GM19452 (cell line): ENCODE data around the gene POLD4.

Source experiments
- ATAC-seq: cut with Tn5 transposase; IDR thresholded peaks from one replicate; pipeline ENCODE4 v1.9.1; 2021; ENCODE audit not compliant: unreplicated experiment

Gene POLD4

GRCh38 chr11:67389477-67389876 lies 36.1 kb upstream of the POLD4 start:
- ATAC-seq, result no peak

- no peak for ATAC-seq
These were observed 34.2 kb upstream of the POLD4 start for GRCh38 chr11:67387518-67387917.

DNA sequence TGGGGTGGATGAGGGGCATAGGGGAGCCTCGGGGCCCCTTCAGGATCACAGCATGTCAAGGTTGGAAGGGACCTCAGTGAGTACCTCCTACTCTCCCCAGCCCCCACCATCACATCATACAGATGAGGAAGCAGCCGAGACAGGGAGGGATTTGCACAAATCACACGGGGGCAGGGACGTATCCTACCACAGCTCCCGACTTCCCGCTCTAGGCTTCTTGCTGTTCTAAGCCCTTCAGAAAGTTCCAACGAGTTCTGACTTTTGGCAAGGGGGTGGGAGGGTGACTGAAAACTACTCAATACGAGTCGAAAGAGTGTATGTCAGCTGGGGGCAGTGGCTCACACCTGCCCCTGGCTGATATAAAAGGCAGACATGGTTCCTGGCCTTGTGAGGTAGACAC lies 33.7 kb upstream of the POLD4 start:
- no peak for ATAC-seq

- ATAC-seq, result no peak
These were observed 31.6 kb upstream of the POLD4 start for GRCh38 chr11:67384851-67385366.

GRCh38 chr11:67382276-67383136 lies 29.2 kb upstream of the POLD4 start:
- ATAC-seq, result no peak

- ATAC-seq, result no peak
These were observed 28.1 kb upstream of the POLD4 start for GRCh38 chr11:67381244-67381972.

- no peak for ATAC-seq
These were observed 26.0 kb upstream of the POLD4 start for GRCh38 chr11:67379061-67380058.

DNA sequence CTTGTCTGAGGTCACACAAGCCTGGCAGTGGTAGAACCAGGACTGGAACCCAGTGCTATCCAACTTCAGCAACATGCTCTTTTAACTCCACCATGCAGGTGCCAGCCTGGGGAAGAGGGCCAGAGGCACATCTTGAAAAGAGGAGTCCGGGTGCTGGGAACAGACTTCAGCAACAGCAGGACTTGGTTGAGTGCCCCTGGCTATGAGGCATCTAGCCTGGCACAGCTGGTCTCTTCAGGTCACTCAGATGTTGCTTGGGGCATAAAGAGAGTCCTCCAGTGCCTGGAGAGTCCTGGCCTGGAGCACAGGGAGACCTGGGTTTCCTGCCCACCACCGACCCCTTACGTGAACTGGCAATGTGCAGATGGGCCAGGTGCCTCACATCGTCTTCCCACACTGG lies 25.2 kb upstream of the POLD4 start:
- no peak for ATAC-seq

DNA sequence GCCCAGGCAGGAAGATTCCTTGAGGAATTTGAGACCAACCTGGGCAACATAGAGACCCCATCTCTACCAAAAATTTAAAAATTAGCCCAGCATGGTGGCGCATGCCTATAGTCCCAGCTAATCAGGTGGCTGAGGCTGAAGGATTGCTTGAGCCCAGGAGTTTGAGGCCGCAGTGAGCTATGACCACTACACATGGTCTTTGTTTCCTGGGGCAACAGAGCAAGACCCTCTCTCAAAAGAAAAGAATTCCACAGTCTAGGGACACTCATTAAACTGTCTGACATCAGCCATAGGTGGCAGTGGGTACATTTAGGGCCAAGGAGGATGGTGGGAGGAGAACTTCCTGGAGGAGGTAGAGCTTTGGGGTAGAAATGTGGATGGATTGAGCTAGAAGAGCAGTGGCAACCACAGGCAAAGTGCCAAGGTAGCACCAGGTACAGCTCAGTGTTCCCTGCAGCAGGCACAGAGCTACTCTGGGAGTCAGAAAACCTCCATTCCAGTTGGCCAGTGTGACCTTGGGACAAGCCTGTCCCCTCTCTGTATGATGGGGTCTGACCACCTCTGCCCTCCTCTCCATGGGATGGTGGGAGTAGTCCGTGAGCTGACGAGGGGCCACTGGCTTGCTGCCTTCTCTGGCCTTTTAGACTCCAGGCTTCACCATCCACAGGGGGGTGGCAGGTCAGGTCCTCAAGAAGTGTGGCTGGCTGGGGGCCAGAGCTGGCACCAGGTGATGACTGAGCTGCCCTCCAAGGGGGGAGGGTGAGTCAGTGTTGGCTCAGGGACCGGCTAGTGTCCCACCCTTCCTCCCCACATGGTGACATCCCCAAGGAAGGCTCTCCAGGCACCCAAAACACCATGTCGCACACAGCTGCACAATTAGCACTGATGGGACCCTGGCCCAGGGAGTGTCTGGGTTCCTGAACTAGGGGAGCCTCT lies 23.8 kb upstream of the POLD4 start:
- ATAC-seq, result no peak

DNA sequence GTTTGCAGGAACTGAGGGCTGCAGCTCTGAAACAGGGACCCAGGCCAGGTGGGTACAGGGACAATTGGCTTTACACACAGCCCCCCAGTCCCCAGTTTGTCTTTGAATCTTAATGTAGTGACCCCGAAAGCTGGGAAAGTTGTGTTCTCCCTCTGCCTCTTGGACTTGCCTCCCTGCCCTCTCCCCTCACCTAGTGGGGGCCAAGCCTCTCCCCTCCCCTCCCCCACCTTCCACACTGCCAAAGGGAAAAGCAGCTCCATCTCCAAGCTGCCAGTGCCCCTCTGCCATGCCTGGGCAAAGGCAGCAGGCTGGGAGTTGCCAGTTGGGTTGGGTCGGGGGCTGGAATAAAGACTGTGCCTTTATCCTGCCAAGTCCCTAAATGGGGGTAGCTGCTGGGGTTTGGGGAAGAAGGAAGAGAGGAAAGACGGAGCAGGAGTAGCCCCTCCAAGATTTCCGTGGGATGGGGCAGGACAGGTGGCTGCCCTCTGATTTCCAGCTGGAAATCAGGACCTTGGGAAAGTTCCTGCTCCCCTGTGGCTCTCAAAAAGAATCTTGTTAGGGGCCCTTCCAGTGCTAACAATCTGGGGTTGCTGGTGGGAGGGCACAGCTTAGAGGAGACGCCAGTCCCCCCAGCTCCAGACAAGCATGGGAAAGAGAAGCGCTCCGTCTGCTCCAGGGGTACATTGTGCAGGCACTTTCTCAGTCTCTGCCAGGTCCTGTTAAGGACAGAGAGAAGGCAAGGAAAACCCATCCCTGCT lies 22.9 kb upstream of the POLD4 start:
- no peak for ATAC-seq

- ATAC-seq, result no peak
These were observed 22.1 kb upstream of the POLD4 start for GRCh38 chr11:67375320-67376055.

DNA sequence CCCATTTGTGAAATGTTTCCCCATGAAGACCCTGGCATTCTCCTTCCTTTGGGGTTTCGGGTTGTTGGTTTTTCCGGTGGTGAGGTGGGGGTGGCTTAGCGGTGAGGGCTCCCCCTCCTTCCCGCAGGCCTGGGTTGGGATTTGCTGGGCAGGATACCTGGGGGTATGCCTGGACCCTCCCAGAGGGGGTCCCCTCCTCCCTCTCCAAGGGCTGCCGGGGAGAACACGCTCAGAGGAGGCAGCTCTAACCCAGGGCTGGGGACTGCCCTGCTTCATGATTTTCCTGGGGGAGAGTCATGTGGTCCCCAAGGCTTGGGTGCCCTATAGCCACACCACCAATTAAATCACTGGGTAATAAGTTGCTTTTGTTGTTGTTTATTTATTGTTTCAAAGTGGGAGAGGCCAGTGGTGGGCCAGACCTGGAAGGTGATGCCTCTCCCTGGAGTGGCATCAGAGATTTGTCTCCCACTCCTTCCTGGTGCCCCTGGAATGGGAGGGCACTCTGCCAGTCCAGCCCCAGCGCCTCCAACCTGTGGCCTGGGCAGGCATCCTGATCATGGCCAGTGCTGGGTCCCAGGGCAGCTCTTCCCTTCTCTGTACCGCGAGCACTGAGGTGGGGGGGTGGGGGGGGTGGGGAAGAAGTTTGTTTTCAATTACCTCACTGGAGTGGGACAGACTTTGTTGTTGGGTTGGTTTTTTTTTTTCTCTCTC lies 21.4 kb upstream of the POLD4 start:
- no peak for ATAC-seq

DNA sequence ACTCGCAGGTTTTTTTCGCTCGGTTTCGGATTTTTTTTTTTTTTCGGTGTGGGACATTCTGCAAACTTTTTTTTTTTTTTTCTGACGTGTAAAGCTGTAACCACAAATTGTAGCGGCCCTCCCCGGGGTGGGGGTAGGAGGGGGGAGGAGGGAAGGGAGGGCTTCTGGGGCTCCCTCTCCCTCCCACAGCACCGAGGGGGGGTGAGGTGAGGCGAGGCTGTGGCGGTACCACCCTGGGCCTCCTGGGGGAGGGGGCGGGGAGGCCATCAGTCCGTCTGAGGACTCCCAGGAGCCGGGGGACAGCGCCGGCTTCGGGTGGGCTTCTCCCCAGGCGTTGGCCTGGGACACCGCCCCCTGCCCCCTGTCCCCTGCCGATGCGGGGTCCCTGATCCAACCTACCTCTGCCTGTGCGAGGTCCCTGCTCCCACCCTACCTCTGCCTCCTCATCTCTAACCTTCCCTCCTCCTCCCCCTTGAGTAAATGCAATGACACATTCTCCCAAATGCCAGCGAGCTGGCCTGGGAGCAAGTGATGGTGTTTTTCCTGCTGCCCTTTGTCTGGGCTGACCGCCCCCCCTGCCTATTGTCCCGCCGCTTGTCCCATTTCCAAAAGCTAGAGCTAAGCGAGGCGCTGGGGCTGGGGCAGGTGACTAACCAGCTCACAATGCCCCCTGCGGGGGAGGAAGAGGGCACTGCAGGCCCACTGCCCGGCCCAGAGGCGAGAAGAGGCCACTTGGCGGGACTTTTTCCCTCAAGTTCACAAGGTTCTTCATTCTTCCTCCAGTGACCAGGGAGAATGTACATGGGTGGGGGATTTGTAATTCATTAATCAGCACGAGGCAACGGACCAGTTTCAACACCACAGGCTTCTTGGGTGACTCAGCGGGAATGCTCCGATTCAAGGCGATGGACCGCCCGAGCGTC lies 20.6 kb upstream of the POLD4 start:
- ATAC-seq, result no peak

GRCh38 chr11:67372993-67373647 lies 19.8 kb upstream of the POLD4 start, which contains the start of gene CLCF1:
CLCF1 (minus strand) TSS chr11:67373598; CDS start chr11:67373539, 59 bp downstream.
- ATAC-seq, result no peak

- no peak for ATAC-seq
These were observed 19.1 kb upstream of the POLD4 start for GRCh38 chr11:67372321-67372992.
